Left lung (tissue), 14 donors: ENCODE measurements around the gene ZBED1. TPM values are rescaled to one million over a fixed set of nuclear protein-coding genes. Genes with fewer than 3 reads are reported as not detected.
A peak's percentile ranks its signal among the peaks of the same experiment; 100 is the strongest.

Experiments used
- ATAC-seq: fragments of 200-7000 bp; cut with Tn5 transposase; one replicate; pipeline ENCODE4 v1.9.1; 2020; ENCODE audit warnings: moderate library complexity
- DNase-seq, 4 donors: peaks; one replicate each; pipeline ENCODE4 v3.0.0-alpha.2; 2013 to 2020
- H3K27ac ChIP-seq, 2 donors: fragments of 200-600 bp; sonication (generic) in 1 of 2; one replicate each; pipeline versions ENCODE4 v1.5.0 to v1.8.0; 2020 to 2021
- H3K27me3 ChIP-seq, 2 donors: fragments of 200-600 bp; sonication (generic) in 1 of 2; one replicate each; pipeline versions ENCODE4 v1.5.0 to v1.8.0; 2020 to 2021
- H3K36me3 ChIP-seq, 2 donors: fragments of 200-600 bp; sonication (generic) in 1 of 2; one replicate each; pipeline versions ENCODE4 v1.5.0 to v1.8.0; 2020 to 2021
- H3K4me1 ChIP-seq, 2 donors: fragments of 200-600 bp; one replicate each; pipeline ENCODE4 v1.8.0; 2021
- H3K4me3 ChIP-seq, 2 donors: fragments of 200-600 bp; sonication (generic) in 1 of 2; one replicate each; pipeline versions ENCODE4 v1.5.0 to v1.8.0; 2020 to 2021; ENCODE audit warnings: mild to moderate bottlenecking in 1 of 2
- H3K9me3 ChIP-seq, 2 donors: fragments of 200-600 bp; sonication (generic) in 1 of 2; one replicate each; pipeline versions ENCODE4 v1.5.0 to v1.8.0; 2020 to 2021
- intact Hi-C, 2 donors: fragments of 100-400 bp; cut with DNase I; formaldehyde crosslinking; loops; one replicate each; pipeline versions ENCODE4 v1.11.2 to v1.14.2; 2022
- long read RNA-seq, 12 donors: library from polyadenylated mRNA in 2 of 12; unstranded in 2 of 12; transcript quantifications; one replicate each; pipeline ENCODE4 v2.0.0 and lab custom pipeline, GENCODE V29; 2019 to 2026
- polyA plus RNA-seq, 6 donors: library from polyadenylated mRNA; unstranded; fragments of 120-200 nt; gene quantifications; one replicate each; pipeline ENCODE4 v1.2.1, GENCODE V29; 2013; ENCODE audit not compliant: insufficient read length in 6 of 6
- total RNA-seq, 2 donors: library from RNA; stranded (reverse); fragmentation: NEBNext Ultra II Directional; extraction: Animal tissue kit (Norgen Biotek cat#: 25700); gene quantifications; one replicate each; pipeline ENCODE4 v1.2.1, GENCODE V29; 2021
- TF ChIP-seq, protein P1 (sequence below), 2 donors: fragments of 200-600 bp; sonication (generic) in 1 of 2; IDR thresholded peaks; one replicate each; pipeline versions ENCODE4 v1.5.0 to v1.8.0; 2021; ENCODE audit warnings: antibody characterized with exemption in 2 of 2
- donor health status: DM: no; HTN: yes; CAD: no.
- donor health status: DM: no; HTN: no; CAD: no.

ZBED1 gene
- total RNA-seq (10 to 100 TPM; 32.2 to 37.5 TPM), polyA plus RNA-seq (10 to 100 TPM; 26.1 to 40.2 (median 29.8) TPM)
- long read RNA-seq, donor 1, full-length matches to known transcripts, result 13 of 13 reads
- long read RNA-seq, donor 1, partial matches to known transcripts, result 0 of 13 reads
- long read RNA-seq, donor 1, other reads (novel, unspliced or antisense), result 0 of 13 reads
- long read RNA-seq, donor 2, full-length matches to known transcripts, result 13 of 13 reads
- long read RNA-seq, donor 2, partial matches to known transcripts, result 0 of 13 reads
- long read RNA-seq, donor 2, other reads (novel, unspliced or antisense), result 0 of 13 reads
- long read RNA-seq, donor 3, full-length matches to known transcripts, result 14 of 14 reads
- long read RNA-seq, donor 3, partial matches to known transcripts, result 0 of 14 reads
- long read RNA-seq, donor 3, other reads (novel, unspliced or antisense), result 0 of 14 reads
- long read RNA-seq, donor 4, full-length matches to known transcripts, result 8 of 12 reads
- long read RNA-seq, donor 4, partial matches to known transcripts, result 0 of 12 reads
- long read RNA-seq, donor 4, other reads (novel, unspliced or antisense), result 4 of 12 reads
- long read RNA-seq, donor 5, full-length matches to known transcripts, result 10 of 10 reads
- long read RNA-seq, donor 5, partial matches to known transcripts, result 0 of 10 reads
- long read RNA-seq, donor 5, other reads (novel, unspliced or antisense), result 0 of 10 reads
- long read RNA-seq, donor 6, full-length matches to known transcripts, result 10 of 10 reads
- long read RNA-seq, donor 6, partial matches to known transcripts, result 0 of 10 reads
- long read RNA-seq, donor 6, other reads (novel, unspliced or antisense), result 0 of 10 reads
- long read RNA-seq, donor 7, full-length matches to known transcripts, result 3 of 3 reads
- long read RNA-seq, donor 7, partial matches to known transcripts, result 0 of 3 reads
- long read RNA-seq, donor 7, other reads (novel, unspliced or antisense), result 0 of 3 reads
- long read RNA-seq, donor 8, full-length matches to known transcripts, result 9 of 9 reads
- long read RNA-seq, donor 8, partial matches to known transcripts, result 0 of 9 reads
- long read RNA-seq, donor 8, other reads (novel, unspliced or antisense), result 0 of 9 reads
- long read RNA-seq, donor 9, full-length matches to known transcripts, result 1 of 1 reads
- long read RNA-seq, donor 9, partial matches to known transcripts, result 0 of 1 reads
- long read RNA-seq, donor 9, other reads (novel, unspliced or antisense), result 0 of 1 reads
- long read RNA-seq, donor 10, full-length matches to known transcripts, result 7 of 8 reads
- long read RNA-seq, donor 10, partial matches to known transcripts, result 0 of 8 reads
- long read RNA-seq, donor 10, other reads (novel, unspliced or antisense), result 1 of 8 reads
- long read RNA-seq, donor 11, full-length matches to known transcripts, result 18 of 18 reads
- long read RNA-seq, donor 11, partial matches to known transcripts, result 0 of 18 reads
- long read RNA-seq, donor 11, other reads (novel, unspliced or antisense), result 0 of 18 reads
- long read RNA-seq, donor 12, full-length matches to known transcripts, result 4 of 4 reads
- long read RNA-seq, donor 12, partial matches to known transcripts, result 0 of 4 reads
- long read RNA-seq, donor 12, other reads (novel, unspliced or antisense), result 0 of 4 reads

DNA sequence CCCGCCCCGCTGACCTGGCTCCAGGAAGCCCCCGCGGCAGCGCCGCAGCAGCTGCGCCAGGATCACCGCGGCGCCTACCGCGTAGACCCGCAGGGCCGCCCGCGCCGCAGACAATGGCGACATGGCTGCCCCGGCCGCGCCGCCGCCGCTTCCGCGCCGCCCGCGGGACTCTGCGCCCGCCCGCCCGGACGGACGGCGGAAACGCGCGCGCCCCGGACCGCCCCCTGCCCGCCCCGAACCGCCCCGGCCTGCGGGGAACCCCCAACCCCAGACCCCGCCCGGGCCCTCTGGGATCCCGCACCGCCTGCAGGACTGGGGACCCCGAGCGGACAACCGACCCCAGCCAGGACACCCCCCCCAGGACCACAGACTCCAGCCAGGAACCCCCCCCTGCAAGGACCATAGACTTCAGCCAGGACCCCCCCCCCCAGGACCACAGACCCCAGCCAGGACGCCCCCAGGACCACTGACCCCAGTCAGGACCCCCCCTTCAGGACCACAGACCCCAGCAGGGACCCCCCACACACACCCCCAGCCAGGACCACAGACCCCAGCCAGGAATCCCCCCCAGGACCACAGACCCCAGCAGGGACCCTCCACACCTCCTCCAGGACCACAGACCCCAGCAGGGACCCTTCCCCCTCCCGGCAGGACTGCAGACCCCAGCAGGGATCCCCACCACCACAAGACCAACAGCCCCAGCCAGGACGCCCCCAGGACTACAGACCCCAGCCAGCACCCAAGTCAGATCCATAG, at the start of gene ZBED1, which contains the start of gene DHRSX:
Gene ZBED1, minus strand, starts transcription at position 174 of the 756 bp plus-strand sequence. CDS start 10,257 bp downstream, outside the sequence.
Gene DHRSX, minus strand, starts transcription at position 174 of the 756 bp plus-strand sequence. Its CDS starts 51 bp downstream, at position 123.
- TF ChIP-seq, protein P1, sequence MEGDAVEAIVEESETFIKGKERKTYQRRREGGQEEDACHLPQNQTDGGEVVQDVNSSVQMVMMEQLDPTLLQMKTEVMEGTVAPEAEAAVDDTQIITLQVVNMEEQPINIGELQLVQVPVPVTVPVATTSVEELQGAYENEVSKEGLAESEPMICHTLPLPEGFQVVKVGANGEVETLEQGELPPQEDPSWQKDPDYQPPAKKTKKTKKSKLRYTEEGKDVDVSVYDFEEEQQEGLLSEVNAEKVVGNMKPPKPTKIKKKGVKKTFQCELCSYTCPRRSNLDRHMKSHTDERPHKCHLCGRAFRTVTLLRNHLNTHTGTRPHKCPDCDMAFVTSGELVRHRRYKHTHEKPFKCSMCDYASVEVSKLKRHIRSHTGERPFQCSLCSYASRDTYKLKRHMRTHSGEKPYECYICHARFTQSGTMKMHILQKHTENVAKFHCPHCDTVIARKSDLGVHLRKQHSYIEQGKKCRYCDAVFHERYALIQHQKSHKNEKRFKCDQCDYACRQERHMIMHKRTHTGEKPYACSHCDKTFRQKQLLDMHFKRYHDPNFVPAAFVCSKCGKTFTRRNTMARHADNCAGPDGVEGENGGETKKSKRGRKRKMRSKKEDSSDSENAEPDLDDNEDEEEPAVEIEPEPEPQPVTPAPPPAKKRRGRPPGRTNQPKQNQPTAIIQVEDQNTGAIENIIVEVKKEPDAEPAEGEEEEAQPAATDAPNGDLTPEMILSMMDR (IDR thresholded peaks at IDR 0.05), result no peak
- no peaks in the 10 kb centered on the region for H3K36me3 ChIP-seq
- ATAC-seq (peak; percentile 55), DNase-seq (peak in 3 of 4 donors; percentile 35 to 92 (median 51))
- peak within 1 kb of the TSS; percentile 88 to 89 for H3K27ac ChIP-seq
- intact Hi-C loops, result no loop called here
- H3K4me1 ChIP-seq, result peaks cover 21 to 33% of the 10 kb centered on the region in 2 donors
- H3K4me3 ChIP-seq, result peak within 1 kb of the TSS; percentile 82 to 84
- H3K27me3 ChIP-seq, result no peaks in the 10 kb centered on the region
- no peaks in the 10 kb centered on the region for H3K9me3 ChIP-seq

DNA sequence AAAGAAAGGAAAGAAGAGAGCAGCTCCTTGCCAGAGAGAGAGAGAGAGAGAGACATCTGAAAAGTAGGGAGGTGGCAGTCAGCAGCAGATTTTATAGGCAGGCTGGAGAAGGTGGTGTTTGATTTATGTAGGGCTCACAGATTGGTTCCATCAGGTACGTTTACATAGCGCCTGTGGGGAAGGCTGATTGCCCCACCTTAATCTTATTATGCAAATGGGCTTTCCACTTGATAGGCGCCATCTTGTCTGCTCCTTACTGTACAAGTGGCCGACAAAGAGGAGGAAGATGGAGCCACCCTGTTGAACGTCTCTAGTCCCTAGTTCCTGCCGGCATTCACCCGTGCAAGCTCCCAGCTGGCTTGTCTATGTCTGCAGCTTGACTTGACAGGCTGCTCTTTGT, 49.1 kb upstream of the ZBED1 start:
- Histone ChIP-seq H3K4me1 (no peaks in the 10 kb centered on the region), H3K9me3 (no peaks in the 10 kb centered on the region), H3K27ac (no peak overlapping the region), H3K4me3 (no peak overlapping the region), H3K36me3 (no peaks in the 10 kb centered on the region), H3K27me3 (no peaks in the 10 kb centered on the region)
- ATAC-seq (peak; percentile 70), DNase-seq (peak in 1 of 4 donors; percentile 13)
- intact Hi-C loops, result no loop called here
- TF ChIP-seq, protein P1 (IDR thresholded peaks at IDR 0.05), result no peak

DNA sequence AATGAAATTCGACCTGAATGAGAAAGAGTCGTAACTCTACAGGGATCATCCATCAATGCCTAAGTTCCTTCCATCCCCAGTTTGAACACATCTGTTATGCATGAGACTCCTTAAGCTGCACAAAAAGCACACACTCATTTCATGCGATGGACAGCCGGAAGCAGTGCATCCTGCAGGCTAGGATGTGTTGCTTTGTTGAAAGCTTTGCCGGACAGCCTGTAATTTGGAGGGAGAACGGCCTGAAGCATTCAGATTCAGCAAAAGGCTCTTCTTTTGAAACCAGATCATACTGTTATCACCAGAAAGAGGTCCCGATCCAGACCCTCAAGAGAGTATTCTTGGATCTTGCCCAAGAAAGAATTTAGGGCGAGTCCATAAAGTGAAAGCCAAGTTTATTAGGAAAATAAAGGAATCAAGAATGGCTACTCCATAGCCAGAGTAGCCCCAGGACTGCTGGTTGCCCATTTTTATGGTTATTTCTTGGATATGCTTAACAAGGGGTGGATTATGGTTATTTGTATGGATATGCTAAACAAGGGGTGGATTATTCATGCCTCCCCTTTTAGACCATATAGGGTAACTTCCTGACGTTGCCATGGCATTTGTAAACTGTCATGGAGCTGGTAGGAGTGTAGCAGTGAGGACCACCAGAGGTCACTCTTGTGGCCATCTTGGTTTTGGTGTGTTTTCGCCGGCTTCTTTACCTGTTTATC, 48.1 kb upstream of the ZBED1 start:
- TF ChIP-seq, protein P1 (IDR thresholded peaks at IDR 0.05), result no peak
- no peaks in the 10 kb centered on the region for H3K27me3 ChIP-seq
- no peak overlapping the region for H3K27ac ChIP-seq
- intact Hi-C loops, result no loop called here
- no peaks in the 10 kb centered on the region for H3K9me3 ChIP-seq
- DNase-seq (no peak), ATAC-seq (no peak)
- no peaks in the 10 kb centered on the region for H3K4me1 ChIP-seq
- no peak overlapping the region for H3K4me3 ChIP-seq
- no peaks in the 10 kb centered on the region for H3K36me3 ChIP-seq

DNA sequence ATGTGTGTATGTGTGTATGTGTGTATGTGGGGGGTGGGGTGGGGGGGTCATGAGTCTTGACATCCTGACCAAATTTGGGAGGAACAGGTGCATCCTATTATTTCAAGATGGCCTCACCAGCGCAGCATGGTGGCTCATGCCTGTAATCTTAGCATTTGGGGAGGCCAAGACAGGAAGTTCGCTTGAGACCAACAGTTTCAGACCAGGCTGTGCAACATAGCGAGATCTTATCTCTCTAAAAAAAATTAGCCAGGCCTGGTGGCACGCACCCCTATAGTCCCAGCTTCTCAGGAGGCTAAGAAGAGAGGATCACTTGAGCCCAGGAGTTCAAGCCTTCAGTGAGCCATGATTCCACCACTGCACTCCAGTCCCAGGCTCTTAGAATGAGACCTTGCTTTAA, 47.0 kb upstream of the ZBED1 start:
- no peak overlapping the region for H3K4me3 ChIP-seq
- TF ChIP-seq, protein P1 (IDR thresholded peaks at IDR 0.05), result no peak
- H3K27ac ChIP-seq, result no peak overlapping the region
- no peaks in the 10 kb centered on the region for H3K36me3 ChIP-seq
- intact Hi-C loops, result no loop called here
- H3K9me3 ChIP-seq, result no peaks in the 10 kb centered on the region
- H3K27me3 ChIP-seq, result no peaks in the 10 kb centered on the region
- ATAC-seq (no peak), DNase-seq (no peak)
- H3K4me1 ChIP-seq, result no peaks in the 10 kb centered on the region
